Measurements from ENCODE around the gene AP5Z1.
A peak's percentile ranks its signal among the peaks of the same experiment; 100 is the strongest.

The AP5Z1 gene

DNA sequence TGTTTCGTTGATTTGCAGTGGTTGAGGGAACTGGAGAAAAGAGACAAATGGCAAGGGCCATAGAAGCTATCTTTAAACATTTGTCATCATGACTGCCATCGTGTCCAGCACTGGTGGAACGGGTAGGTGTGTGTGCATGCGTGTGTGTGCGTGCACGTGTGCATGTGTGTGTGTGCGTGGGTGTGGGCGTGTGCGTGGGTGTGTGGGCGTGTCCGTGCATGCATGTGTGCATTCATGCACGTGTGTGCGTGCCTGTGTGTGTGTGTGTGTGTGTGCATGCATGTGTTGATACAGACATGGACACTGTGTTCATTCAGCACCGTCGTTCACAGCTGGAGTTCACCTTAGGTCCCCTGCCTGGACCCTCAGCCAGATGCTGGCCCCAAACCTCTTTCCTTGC, 38.1 kb upstream of the AP5Z1 start:
- DNase-seq (ENCODE audit: extremely low read depth, insufficient read length): no peak
- TF ChIP-seq, protein P1, sequence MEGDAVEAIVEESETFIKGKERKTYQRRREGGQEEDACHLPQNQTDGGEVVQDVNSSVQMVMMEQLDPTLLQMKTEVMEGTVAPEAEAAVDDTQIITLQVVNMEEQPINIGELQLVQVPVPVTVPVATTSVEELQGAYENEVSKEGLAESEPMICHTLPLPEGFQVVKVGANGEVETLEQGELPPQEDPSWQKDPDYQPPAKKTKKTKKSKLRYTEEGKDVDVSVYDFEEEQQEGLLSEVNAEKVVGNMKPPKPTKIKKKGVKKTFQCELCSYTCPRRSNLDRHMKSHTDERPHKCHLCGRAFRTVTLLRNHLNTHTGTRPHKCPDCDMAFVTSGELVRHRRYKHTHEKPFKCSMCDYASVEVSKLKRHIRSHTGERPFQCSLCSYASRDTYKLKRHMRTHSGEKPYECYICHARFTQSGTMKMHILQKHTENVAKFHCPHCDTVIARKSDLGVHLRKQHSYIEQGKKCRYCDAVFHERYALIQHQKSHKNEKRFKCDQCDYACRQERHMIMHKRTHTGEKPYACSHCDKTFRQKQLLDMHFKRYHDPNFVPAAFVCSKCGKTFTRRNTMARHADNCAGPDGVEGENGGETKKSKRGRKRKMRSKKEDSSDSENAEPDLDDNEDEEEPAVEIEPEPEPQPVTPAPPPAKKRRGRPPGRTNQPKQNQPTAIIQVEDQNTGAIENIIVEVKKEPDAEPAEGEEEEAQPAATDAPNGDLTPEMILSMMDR (IDR thresholded peaks at IDR 0.05; ENCODE audit: insufficient read depth, low read length, poor library complexity, severe bottlenecking): no peak
- H3K27me3 ChIP-seq (replicated peaks; ENCODE audit: control insufficient read depth, insufficient read depth, low read length): no peaks in the 10 kb centered on the region
- peaks cover 7% of the 10 kb centered on the region for H3K36me3 ChIP-seq (ENCODE audit: control insufficient read depth, insufficient read depth, low read length)
- H3K4me3 ChIP-seq (replicated peaks; ENCODE audit: low read depth, low read length): no peak overlapping the region

DNA sequence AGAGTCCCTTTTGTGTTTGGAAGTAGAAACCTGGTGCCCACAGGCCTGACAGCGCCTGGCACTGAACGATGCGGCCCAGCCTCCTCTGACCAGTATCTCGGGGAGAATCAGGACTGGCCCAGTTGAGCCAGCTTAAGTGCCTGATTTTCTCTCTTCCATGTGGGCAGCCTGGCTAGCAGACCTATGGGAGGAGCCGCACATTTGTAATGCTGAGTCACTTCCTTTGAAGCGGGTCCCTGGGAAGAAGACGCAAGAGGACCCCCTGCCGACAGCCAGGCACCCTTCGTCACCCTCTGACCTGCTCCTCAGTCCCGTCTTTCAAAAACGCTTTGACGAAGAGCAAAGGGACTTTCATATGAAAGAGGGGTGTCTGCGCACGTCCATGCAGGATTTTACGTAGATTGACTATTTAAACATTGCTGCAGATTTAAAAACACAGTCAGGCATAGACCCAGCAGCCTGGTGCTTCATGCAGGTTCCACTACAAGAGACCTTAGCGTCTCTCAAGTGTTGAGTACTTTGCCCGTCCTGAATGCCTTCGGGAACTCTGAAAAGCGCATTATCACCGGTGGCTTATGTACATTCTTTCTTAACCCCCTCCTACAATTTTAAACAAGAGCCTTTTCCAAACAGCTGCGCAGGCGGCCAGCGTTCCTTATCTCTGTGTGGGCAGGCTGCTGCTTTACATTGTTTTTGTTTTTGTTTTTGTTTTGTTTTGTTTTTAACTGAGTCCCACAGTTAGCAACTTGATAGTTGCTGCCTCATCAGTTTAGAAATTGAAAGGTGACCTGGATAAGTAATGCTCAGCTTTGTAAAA, 36.5 kb upstream of the AP5Z1 start:
- H3K4me3 ChIP-seq (replicated peaks; ENCODE audit: low read depth, low read length): 0 out of 2 replicates have a peak overlapping the region, but pooled peaks have one; percentile 11
- no peak for DNase-seq (ENCODE audit: extremely low read depth, insufficient read length)
- TF ChIP-seq, protein P1 (IDR thresholded peaks at IDR 0.05; ENCODE audit: insufficient read depth, low read length, poor library complexity, severe bottlenecking): no peak
- no peaks in the 10 kb centered on the region for H3K27me3 ChIP-seq (replicated peaks; ENCODE audit: control insufficient read depth, insufficient read depth, low read length)
- peaks cover 12% of the 10 kb centered on the region for H3K36me3 ChIP-seq (ENCODE audit: control insufficient read depth, insufficient read depth, low read length)

DNA sequence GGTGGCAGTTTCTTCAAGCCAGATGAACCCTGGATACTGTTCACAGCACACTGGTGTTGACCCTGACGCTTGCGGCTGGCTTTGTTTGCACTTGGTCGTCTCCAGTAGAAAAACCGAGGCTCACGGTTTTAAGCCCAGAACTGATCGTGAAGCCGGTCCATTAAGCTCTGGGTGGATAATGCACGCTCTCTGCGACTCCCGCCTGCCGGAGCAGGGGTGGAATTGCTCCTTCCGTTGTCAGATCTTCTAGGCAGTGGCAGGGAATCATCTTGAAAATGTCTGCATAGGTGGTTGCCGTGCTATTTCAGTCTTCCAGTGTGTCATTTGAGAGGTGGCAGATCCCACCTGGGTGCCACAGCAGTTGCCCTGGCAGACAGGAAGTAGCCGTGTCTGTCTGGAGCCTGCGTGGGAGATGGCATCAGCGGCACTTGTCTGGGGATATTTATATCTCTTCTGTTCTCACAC, 35.9 kb upstream of the AP5Z1 start:
- Histone ChIP-seq H3K36me3 (ENCODE audit: control insufficient read depth, insufficient read depth, low read length) (peaks cover 12% of the 10 kb centered on the region), H3K27me3 (replicated peaks; ENCODE audit: control insufficient read depth, insufficient read depth, low read length) (no peaks in the 10 kb centered on the region), H3K4me3 (replicated peaks; ENCODE audit: low read depth, low read length) (peak overlapping the region; percentile 14; the same call in 1 of the 2 replicates)
- TF ChIP-seq, protein P1 (IDR thresholded peaks at IDR 0.05; ENCODE audit: insufficient read depth, low read length, poor library complexity, severe bottlenecking): no peak
- no peak for DNase-seq (ENCODE audit: extremely low read depth, insufficient read length)

DNA sequence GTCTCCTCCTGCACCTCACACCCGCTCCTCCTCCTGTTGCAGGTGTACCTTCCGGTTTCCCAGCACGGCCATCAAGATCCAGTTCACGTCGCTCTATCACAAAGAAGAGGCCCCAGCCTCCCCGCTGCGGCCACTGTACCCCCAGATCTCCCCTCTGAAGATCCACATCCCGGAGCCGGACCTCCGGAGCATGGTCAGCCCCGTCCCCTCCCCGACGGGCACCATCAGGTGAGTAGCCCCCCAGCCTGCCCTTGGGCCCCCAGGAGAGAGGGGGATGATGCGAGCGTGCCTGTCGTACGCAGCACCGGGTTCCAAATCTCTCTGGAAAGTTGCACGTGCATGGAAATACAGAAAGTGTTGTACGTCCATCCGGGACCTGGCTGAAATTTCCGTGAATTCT, 34.6 kb upstream of the AP5Z1 start:
- Histone ChIP-seq H3K36me3 (ENCODE audit: control insufficient read depth, insufficient read depth, low read length) (peaks cover 12% of the 10 kb centered on the region), H3K27me3 (replicated peaks; ENCODE audit: control insufficient read depth, insufficient read depth, low read length) (no peaks in the 10 kb centered on the region), H3K4me3 (replicated peaks; ENCODE audit: low read depth, low read length) (no peak overlapping the region)
- TF ChIP-seq, protein P1 (IDR thresholded peaks at IDR 0.05; ENCODE audit: insufficient read depth, low read length, poor library complexity, severe bottlenecking): no peak
- no peak for DNase-seq (ENCODE audit: extremely low read depth, insufficient read length)

DNA sequence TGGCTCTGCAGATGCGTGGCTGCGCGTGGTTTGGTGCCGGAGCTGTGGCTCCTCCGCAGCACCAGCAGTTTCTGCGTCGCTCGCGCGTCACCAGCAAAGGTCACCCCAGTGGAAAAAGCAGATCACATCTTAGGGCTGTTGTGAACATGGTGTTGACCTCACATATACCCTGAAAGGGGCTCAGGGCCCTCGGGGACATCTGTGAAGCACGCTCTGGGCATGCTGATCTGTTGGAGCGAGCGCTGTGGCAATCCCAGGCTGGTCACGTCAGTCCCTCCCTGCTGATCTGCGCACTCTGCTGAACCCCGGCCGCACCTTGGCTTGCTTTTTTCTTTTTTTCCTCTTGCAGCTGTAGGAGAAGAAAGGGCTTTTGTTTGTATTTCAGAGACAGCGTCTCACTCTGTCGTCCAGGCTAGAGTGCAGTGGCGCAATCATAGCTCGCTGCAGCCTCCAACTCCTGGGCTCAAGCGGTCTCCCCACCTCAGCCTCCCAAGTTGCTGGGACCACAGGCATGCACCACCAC, 33.3 kb upstream of the AP5Z1 start:
- no peaks in the 10 kb centered on the region for H3K27me3 ChIP-seq (replicated peaks; ENCODE audit: control insufficient read depth, insufficient read depth, low read length)
- peaks cover 13% of the 10 kb centered on the region for H3K36me3 ChIP-seq (ENCODE audit: control insufficient read depth, insufficient read depth, low read length)
- DNase-seq (ENCODE audit: extremely low read depth, insufficient read length): no peak
- no peak overlapping the region for H3K4me3 ChIP-seq (replicated peaks; ENCODE audit: low read depth, low read length)
- TF ChIP-seq, protein P1 (IDR thresholded peaks at IDR 0.05; ENCODE audit: insufficient read depth, low read length, poor library complexity, severe bottlenecking): no peak
